ENCODE results near the gene WDR64.

DNA sequence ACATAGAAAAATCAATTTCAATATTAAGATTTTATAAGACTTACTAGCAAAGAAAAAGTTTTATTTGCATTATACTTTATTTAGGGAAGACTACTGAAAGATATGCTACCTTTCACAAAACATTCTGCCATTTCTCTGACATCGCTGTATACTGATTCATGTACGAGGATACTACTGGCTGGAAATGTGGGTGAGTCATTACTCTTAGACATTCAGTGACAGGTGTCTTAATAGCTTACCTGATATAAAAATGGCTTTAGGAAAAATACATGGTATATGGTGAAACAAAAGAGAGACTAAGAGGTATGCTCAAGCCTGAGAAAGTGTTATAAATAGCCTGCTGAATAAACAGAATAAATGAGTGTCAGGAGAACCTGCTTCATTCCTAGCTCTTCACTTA is 122.9 kb downstream of the WDR64 start:
- TF ChIP-seq, protein P1, sequence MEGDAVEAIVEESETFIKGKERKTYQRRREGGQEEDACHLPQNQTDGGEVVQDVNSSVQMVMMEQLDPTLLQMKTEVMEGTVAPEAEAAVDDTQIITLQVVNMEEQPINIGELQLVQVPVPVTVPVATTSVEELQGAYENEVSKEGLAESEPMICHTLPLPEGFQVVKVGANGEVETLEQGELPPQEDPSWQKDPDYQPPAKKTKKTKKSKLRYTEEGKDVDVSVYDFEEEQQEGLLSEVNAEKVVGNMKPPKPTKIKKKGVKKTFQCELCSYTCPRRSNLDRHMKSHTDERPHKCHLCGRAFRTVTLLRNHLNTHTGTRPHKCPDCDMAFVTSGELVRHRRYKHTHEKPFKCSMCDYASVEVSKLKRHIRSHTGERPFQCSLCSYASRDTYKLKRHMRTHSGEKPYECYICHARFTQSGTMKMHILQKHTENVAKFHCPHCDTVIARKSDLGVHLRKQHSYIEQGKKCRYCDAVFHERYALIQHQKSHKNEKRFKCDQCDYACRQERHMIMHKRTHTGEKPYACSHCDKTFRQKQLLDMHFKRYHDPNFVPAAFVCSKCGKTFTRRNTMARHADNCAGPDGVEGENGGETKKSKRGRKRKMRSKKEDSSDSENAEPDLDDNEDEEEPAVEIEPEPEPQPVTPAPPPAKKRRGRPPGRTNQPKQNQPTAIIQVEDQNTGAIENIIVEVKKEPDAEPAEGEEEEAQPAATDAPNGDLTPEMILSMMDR (IDR thresholded peaks at IDR 0.05): no peak
- no peak for TF ChIP-seq POLR2A (IDR thresholded peaks at IDR 0.05)

Measured in testis (tissue), 2 donors.